Panc1 (cell line): ENCODE results near the gene SLC6A8. TPM values are rescaled to one million over a fixed set of nuclear protein-coding genes. Genes with fewer than 3 reads are reported as not detected.

Source experiments
- ATAC-seq: fragments of 200-7000 bp; cut with Tn5 transposase; 2 replicates; pipeline ENCODE4 v1.9.1; 2020; ENCODE audit warnings: mild to moderate bottlenecking, moderate library complexity
- Bru-seq: library from RNA; stranded (reverse); fragments of 400-500 nt; gene quantifications from one replicate; lab custom pipeline; 2021; lab: Mats Ljungman, UMichigan
- BruChase-seq, 2 experiments: library from RNA; stranded (reverse); fragments of 400-500 nt; gene quantifications; one replicate each; lab custom pipeline; 2021; lab: Mats Ljungman, UMichigan
- BruUV-seq: library from RNA; stranded (reverse); fragments of 400-500 nt; replicated peaks from 2 replicates; lab custom pipeline; 2021; lab: Mats Ljungman, UMichigan
- CTCF ChIA-PET: fragments of 300-600 bp; sonication (Branson Sonifier 250); formaldehyde crosslinking; loops from one replicate; lab custom pipeline; 2022; ENCODE audit warnings: antibody characterized with exemption; lab: Charles Lee
- POLR2A ChIA-PET: fragments of 300-600 bp; sonication (Branson Sonifier 250); formaldehyde crosslinking; loops from one replicate; lab custom pipeline; 2022; ENCODE audit warnings: antibody characterized with exemption; lab: Charles Lee
- DNase-seq: peaks from one replicate; pipeline ENCODE4 v3.0.0-alpha.2; 2010; ENCODE audit warnings: low read depth, low spot score
- H3K27ac ChIP-seq: 2 replicates; pipeline ENCODE4 v1.5.1; 2011; ENCODE audit warnings: mild to moderate bottlenecking, low read length, inconsistent platforms
- H3K27me3 ChIP-seq: fragments of 200-500 bp; sonication (Bioruptor generic); 2 replicates; pipeline ENCODE4 v1.6.0; 2014; ENCODE audit warnings: low read length, inconsistent platforms; ENCODE audit not compliant: control insufficient read depth, insufficient read depth
- H3K36me3 ChIP-seq: fragments of 200-500 bp; sonication (Bioruptor generic); 2 replicates; pipeline ENCODE4 v1.5.1; 2014; ENCODE audit warnings: inconsistent platforms, mild to moderate bottlenecking, low read length, moderate library complexity; ENCODE audit not compliant: control insufficient read depth, insufficient read depth
- H3K4me1 ChIP-seq: 2 replicates; pipeline ENCODE4 v1.5.1; 2011; ENCODE audit warnings: inconsistent platforms, mild to moderate bottlenecking, low read length, moderate library complexity; ENCODE audit not compliant: control insufficient read depth, insufficient read depth
- H3K4me3 ChIP-seq, 2 experiments: 2 replicates each; pipeline ENCODE4 v1.5.1; 2011 to 2012; ENCODE audit warnings: low read depth in 2 of 2, low read length in 2 of 2, mild to moderate bottlenecking in 2 of 2, inconsistent platforms in 1 of 2, moderate library complexity in 1 of 2
- H3K9me3 ChIP-seq: fragments of 200-500 bp; sonication (Bioruptor generic); 2 replicates; pipeline ENCODE4 v1.5.1; 2014; ENCODE audit warnings: low read depth, mild to moderate bottlenecking, inconsistent platforms, low read length, moderate library complexity; ENCODE audit not compliant: control insufficient read depth, insufficient read depth
- POLR2AphosphoS5 ChIP-seq: IDR thresholded peaks from 2 replicates; pipeline ENCODE4 v1.6.1; 2012; ENCODE audit warnings: mild to moderate bottlenecking, low read depth, low read length, moderate library complexity
- SIN3A ChIP-seq: IDR thresholded peaks from 2 replicates; pipeline ENCODE4 v1.6.1; 2012; ENCODE audit warnings: low read depth, mild to moderate bottlenecking, low read length, moderate library complexity, borderline replicate concordance; ENCODE audit not compliant: insufficient read depth
- TCF7L2 ChIP-seq: IDR thresholded peaks from 2 replicates; pipeline ENCODE4 v1.6.1; 2011; ENCODE audit warnings: mild to moderate bottlenecking, low read depth, low read length, inconsistent platforms
- in situ Hi-C: cut with HindIII; loops from 2 replicates; pipeline ENCODE4 v1.10.0; 2016; ENCODE audit warnings: low sequenced_read_pairs, low pct_unique_long_range_greater_than_20kb
- intact Hi-C: fragments of 100-400 bp; cut with micrococcal nuclease; formaldehyde crosslinking; loops from one replicate; pipeline ENCODE4 v1.10.0; 2022; ENCODE audit not compliant: unreplicated experiment
- long read RNA-seq: library from polyadenylated mRNA; unstranded; transcript quantifications from one replicate; pipeline ENCODE4 v2.0.0, GENCODE V29; 2021; ENCODE audit not compliant: unreplicated experiment
- polyA plus RNA-seq: library from polyadenylated mRNA; unstranded; fragments of >200 nt; gene quantifications from one replicate; pipeline ENCODE4 v1.2.1, GENCODE V29; 2012; ENCODE audit warnings: missing spikeins; ENCODE audit not compliant: insufficient read length
- total RNA-seq: library from RNA; stranded (reverse); gene quantifications from one replicate; pipeline ENCODE4 v1.2.1, GENCODE V29; 2021; ENCODE audit not compliant: unreplicated experiment
- TF ChIP-seq, protein P1 (sequence below), 2 experiments: IDR thresholded peaks; 2 replicates each; pipeline ENCODE4 v1.6.1; 2011 to 2012; ENCODE audit warnings: low read depth in 2 of 2, control low read depth in 1 of 2, low read length in 1 of 2, mild to moderate bottlenecking in 1 of 2, moderate library complexity in 1 of 2; ENCODE audit not compliant: insufficient read depth in 1 of 2
- TF ChIP-seq, protein P2 (sequence below): fragments of 450-650 bp; IDR thresholded peaks from 2 replicates; pipeline ENCODE4 v1.5.1; 2017; ENCODE audit warnings: mild to moderate bottlenecking

Gene SLC6A8
- total RNA-seq: 125 TPM
- polyA plus RNA-seq: 165 TPM
- percentile 61 among the genes with signal in this experiment for Bru-seq, nascent RNA
- BruChase-seq, experiment 1, labeled RNA remaining after a 2-hour chase: percentile 86 among the genes with signal in this experiment
- percentile 95 among the genes with signal in this experiment for BruChase-seq, experiment 2, labeled RNA remaining after a 6-hour chase
- long read RNA-seq, transcript SLC6A8-201 (13 exons, 3,763 nt): major isoform, 31 of 131 reads
- long read RNA-seq, partial matches to known transcripts: 86 of 131 reads
- long read RNA-seq, other reads (novel, unspliced or antisense): 14 of 131 reads

DNA sequence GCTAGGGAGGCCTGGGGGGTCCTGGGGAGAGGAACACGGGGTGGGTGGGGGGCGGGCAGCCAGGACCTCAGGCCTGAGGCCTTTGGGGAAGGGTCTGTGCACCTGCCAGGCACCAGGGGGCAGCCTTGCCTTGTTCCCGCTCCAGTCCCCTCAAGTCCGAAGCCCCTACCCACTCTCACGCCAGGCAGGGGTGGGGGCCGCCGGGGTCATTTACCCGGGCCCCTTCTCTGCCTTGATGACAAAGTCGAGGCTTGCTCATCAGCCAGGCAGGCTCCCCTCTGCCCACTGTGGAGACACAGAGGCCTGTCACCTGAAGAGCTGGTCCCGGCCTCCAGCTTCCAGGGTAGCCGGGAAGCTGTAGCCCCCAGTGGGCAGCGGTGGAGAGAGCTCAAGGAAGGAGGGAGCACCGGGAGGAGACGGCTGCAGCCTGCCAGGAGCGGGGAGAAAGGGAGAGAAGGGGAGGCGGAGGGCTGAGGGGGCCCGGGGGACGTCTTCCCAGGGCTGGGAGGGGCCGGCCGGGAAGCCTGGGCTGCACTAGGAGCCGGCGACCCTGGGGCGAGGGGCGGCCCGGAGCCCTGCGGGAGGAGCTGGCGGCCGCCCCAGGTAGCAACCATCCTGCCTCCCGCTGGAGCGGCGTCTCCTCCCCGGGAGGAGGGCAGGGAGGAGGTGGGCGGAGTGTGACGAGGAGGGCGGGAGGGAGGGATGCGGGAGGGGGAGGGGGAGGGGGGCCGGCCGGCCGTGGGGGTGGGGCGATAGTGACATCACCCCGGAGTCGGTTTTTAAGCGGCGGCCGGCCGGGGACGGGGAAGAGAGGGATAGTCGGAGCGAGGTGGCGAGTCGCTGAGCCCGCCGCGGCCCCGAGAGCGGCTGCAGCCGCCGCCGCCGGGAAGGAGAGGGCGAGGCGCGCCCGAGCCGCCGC, at the start of gene SLC6A8:
TSS of gene SLC6A8 (plus strand) at position 806 of the 919 bp plus-strand sequence. CDS start 649 bp downstream, outside the sequence.
- intact Hi-C loops: no loop called here
- ATAC-seq (peak; percentile 68), DNase-seq (no peak)
- Histone ChIP-seq H3K4me1 (peaks cover 30% of the 10 kb centered on the region), H3K4me3 (peak within 1 kb of the TSS; percentile 48 to 50), H3K27me3 (no peaks in the 10 kb centered on the region), H3K9me3 (no peaks in the 10 kb centered on the region), H3K27ac (peak within 1 kb of the TSS; percentile 51; the same call in 1 of the 2 replicates), H3K36me3 (no peaks in the 10 kb centered on the region)
- ChIA-PET POLR2A (no interaction called here), CTCF (interaction anchor here (0.6 to 1.9 kb wide), 6 partner anchors 20 to 214 kb away, joined by 3 to 10 read pairs (median 4); no protein-coding TSS in a partner anchor)
- in situ Hi-C loops: no loop called here
- no TSS peak for BruUV-seq
- TF ChIP-seq SIN3A (peak; percentile 52; the same call in 1 of the 2 replicates), TCF7L2 (no peak), POLR2AphosphoS5 (peak; percentile 74)
- TF ChIP-seq, protein P1, sequence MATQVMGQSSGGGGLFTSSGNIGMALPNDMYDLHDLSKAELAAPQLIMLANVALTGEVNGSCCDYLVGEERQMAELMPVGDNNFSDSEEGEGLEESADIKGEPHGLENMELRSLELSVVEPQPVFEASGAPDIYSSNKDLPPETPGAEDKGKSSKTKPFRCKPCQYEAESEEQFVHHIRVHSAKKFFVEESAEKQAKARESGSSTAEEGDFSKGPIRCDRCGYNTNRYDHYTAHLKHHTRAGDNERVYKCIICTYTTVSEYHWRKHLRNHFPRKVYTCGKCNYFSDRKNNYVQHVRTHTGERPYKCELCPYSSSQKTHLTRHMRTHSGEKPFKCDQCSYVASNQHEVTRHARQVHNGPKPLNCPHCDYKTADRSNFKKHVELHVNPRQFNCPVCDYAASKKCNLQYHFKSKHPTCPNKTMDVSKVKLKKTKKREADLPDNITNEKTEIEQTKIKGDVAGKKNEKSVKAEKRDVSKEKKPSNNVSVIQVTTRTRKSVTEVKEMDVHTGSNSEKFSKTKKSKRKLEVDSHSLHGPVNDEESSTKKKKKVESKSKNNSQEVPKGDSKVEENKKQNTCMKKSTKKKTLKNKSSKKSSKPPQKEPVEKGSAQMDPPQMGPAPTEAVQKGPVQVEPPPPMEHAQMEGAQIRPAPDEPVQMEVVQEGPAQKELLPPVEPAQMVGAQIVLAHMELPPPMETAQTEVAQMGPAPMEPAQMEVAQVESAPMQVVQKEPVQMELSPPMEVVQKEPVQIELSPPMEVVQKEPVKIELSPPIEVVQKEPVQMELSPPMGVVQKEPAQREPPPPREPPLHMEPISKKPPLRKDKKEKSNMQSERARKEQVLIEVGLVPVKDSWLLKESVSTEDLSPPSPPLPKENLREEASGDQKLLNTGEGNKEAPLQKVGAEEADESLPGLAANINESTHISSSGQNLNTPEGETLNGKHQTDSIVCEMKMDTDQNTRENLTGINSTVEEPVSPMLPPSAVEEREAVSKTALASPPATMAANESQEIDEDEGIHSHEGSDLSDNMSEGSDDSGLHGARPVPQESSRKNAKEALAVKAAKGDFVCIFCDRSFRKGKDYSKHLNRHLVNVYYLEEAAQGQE (IDR thresholded peaks at IDR 0.05; ENCODE audit: insufficient read depth in 1 of 2, low read depth in 2 of 2, low read length in 1 of 2): no peak
- TF ChIP-seq, protein P2, sequence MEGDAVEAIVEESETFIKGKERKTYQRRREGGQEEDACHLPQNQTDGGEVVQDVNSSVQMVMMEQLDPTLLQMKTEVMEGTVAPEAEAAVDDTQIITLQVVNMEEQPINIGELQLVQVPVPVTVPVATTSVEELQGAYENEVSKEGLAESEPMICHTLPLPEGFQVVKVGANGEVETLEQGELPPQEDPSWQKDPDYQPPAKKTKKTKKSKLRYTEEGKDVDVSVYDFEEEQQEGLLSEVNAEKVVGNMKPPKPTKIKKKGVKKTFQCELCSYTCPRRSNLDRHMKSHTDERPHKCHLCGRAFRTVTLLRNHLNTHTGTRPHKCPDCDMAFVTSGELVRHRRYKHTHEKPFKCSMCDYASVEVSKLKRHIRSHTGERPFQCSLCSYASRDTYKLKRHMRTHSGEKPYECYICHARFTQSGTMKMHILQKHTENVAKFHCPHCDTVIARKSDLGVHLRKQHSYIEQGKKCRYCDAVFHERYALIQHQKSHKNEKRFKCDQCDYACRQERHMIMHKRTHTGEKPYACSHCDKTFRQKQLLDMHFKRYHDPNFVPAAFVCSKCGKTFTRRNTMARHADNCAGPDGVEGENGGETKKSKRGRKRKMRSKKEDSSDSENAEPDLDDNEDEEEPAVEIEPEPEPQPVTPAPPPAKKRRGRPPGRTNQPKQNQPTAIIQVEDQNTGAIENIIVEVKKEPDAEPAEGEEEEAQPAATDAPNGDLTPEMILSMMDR: peak; percentile 61

DNA sequence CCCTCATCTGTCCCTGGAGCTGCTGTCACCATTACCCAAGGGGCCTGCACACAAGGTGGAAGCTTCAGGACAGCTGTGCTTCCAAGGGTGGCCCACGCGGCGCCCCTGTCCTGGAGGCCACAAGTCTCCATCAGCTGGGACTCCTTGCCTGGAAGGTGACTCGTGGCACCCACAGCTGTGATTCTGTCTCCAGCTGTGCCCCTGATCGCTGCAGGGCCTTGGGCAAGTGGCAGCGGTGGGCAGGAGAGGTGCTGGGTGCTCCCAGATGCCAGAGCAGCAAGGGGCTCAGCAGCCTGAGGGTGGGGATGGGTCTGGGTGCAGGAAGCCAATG, 49.7 kb upstream of the SLC6A8 start:
- CTCF ChIA-PET: no interaction called here
- no peak for TF ChIP-seq TCF7L2
- TF ChIP-seq, protein P2: no peak
- no peak for TF ChIP-seq SIN3A
- Histone ChIP-seq H3K9me3 (no peaks in the 10 kb centered on the region), H3K4me1 (peaks cover 2% of the 10 kb centered on the region), H3K36me3 (no peaks in the 10 kb centered on the region), H3K27me3 (peaks cover 1% of the 10 kb centered on the region; the same call in 1 of the 2 replicates), H3K4me3 (no peak overlapping the region), H3K27ac (no peak overlapping the region)
- no peak for DNase-seq
- POLR2A ChIA-PET: no interaction called here
- no TSS peak for BruUV-seq
- in situ Hi-C loops (no loop called here), intact Hi-C loops (no loop called here)
- ATAC-seq: no peak
